HepG2 (cell line): ENCODE data around the gene GCNT2. TPM values are rescaled to one million over a fixed set of nuclear protein-coding genes. Genes with fewer than 3 reads are reported as not detected.
"Not testable (repeated sequence)": the region's sequence is repeated elsewhere in the genome, so short reads cannot be mapped to it uniquely, and the experiment has no call there.

Experiments used
- ATAC-seq: fragments of 200-7000 bp; cut with Tn5 transposase; 3 replicates; pipeline ENCODE4 v1.9.1; 2020; ENCODE audit warnings: mild to moderate bottlenecking, moderate library complexity
- BruUV-seq: library from RNA; stranded (reverse); fragments of 400-500 nt; replicated peaks from 2 replicates; lab custom pipeline; 2021; lab: Mats Ljungman, UMichigan
- CTCF ChIA-PET: fragments of 300-600 bp; formaldehyde crosslinking; extraction: SDS; loops from one replicate; lab custom pipeline; 2021; ENCODE audit warnings: low total read pairs, inconsistent platforms, low intra/inter-chr PET ratio; lab: Yijun Ruan, JAX
- POLR2A ChIA-PET: fragments of 350-600 bp; sonication (Branson Sonifier 250); formaldehyde crosslinking; loops from one replicate; lab custom pipeline; 2020; ENCODE audit warnings: antibody characterized with exemption, inconsistent platforms; lab: Yijun Ruan, JAX
- DNase-seq: peaks from one replicate; pipeline ENCODE4 v3.0.0-alpha.2; 2015; ENCODE audit warnings: low spot score
- FAIRE-seq: peaks from 3 replicates; lab custom pipeline; 2011; peaks lifted over from hg19 to GRCh38; lab: Jason Lieb, UNC
- H2AFZ ChIP-seq: one replicate; pipeline ENCODE4 v1.6.1; 2011; ENCODE audit warnings: low read length, inconsistent platforms
- H3K27ac ChIP-seq: fragments of 300-600 bp; 3 replicates; pipeline ENCODE4 v1.8.0; 2011; ENCODE audit warnings: mixed run types, mild to moderate bottlenecking, mixed read lengths, low read length, inconsistent platforms; ENCODE audit not compliant: insufficient read depth; ENCODE audit errors: extremely low read length
- H3K27me3 ChIP-seq, 2 experiments: fragments of 200-600 bp in 1 of 2; 2 replicates in 1 of 2; 3 replicates in 1 of 2; pipeline versions ENCODE4 v1.6.0 to v1.8.0; 2011; ENCODE audit warnings: low read length in 2 of 2, mild to moderate bottlenecking in 2 of 2, moderate library complexity in 2 of 2, inconsistent platforms in 1 of 2; ENCODE audit not compliant: insufficient read depth in 2 of 2, control insufficient read depth in 1 of 2
- H3K36me3 ChIP-seq, 2 experiments: fragments of 200-600 bp in 1 of 2; replicated peaks in 1 of 2; 2 replicates in 1 of 2; 3 replicates in 1 of 2; pipeline versions ENCODE4 v1.5.1 to v1.8.0; 2011; ENCODE audit warnings: low read length in 2 of 2, inconsistent platforms in 1 of 2; ENCODE audit not compliant: insufficient read depth in 2 of 2, control insufficient read depth in 1 of 2
- H3K4me1 ChIP-seq: 2 replicates; pipeline ENCODE4 v1.5.1; 2012; ENCODE audit warnings: low read length, inconsistent platforms; ENCODE audit not compliant: insufficient read depth
- H3K4me2 ChIP-seq: 2 replicates; pipeline ENCODE4 v1.6.0; 2011; ENCODE audit warnings: low read depth, low read length, inconsistent platforms
- H3K4me3 ChIP-seq, 3 experiments: fragments of 200-600 bp in 1 of 3; sonication (generic), shearing (Covaris generic) in 1 of 3; replicated peaks in 1 of 3; 2 replicates each; pipeline ENCODE4 v1.5.1; 2011 to 2016; ENCODE audit warnings: low read length in 3 of 3, inconsistent platforms in 2 of 3, low read depth in 2 of 3, mild to moderate bottlenecking in 2 of 3, control low read depth in 1 of 3, mixed read lengths in 1 of 3; ENCODE audit not compliant: insufficient read depth in 1 of 3
- H3K79me2 ChIP-seq: one replicate; pipeline ENCODE4 v1.6.1; 2011; ENCODE audit warnings: low read length, inconsistent platforms; ENCODE audit not compliant: insufficient read depth
- H3K9ac ChIP-seq: 2 replicates; pipeline ENCODE4 v1.6.0; 2011; ENCODE audit warnings: mild to moderate bottlenecking, low read depth, low read length, inconsistent platforms; ENCODE audit not compliant: insufficient read depth
- H3K9me3 ChIP-seq: 2 replicates; pipeline ENCODE4 v1.5.1; 2012; ENCODE audit warnings: mild to moderate bottlenecking, low read length
- H4K20me1 ChIP-seq: 2 replicates; pipeline ENCODE4 v1.6.0; 2011; ENCODE audit warnings: inconsistent platforms, mild to moderate bottlenecking, low read length, moderate library complexity; ENCODE audit not compliant: insufficient read depth
- CC2D1A ChIP-seq: sonication (generic); formaldehyde crosslinking; IDR thresholded peaks from 2 replicates; pipeline ENCODE4 v1.8.1; 2023; ENCODE audit warnings: mild to moderate bottlenecking, missing genetic modification reagents
- FOXK2 ChIP-seq: fragments of 450-650 bp; IDR thresholded peaks from 2 replicates; pipeline ENCODE4 v1.6.1; 2016
- GLI4 ChIP-seq: sonication (generic); formaldehyde crosslinking; IDR thresholded peaks from 2 replicates; pipeline ENCODE4 v1.5.1; 2020; ENCODE audit warnings: missing genetic modification reagents, mild to moderate bottlenecking, moderate library complexity, borderline replicate concordance
- PCBP1 ChIP-seq: fragments of 200-400 bp; formaldehyde crosslinking; IDR thresholded peaks from 2 replicates; pipeline ENCODE4 v1.6.1; 2017; ENCODE audit warnings: mild to moderate bottlenecking, low read depth, low read length, borderline replicate concordance
- SOX13 ChIP-seq, 3 experiments: fragments of 450-650 bp in 1 of 3; sonication (generic) in 1 of 3; formaldehyde crosslinking in 1 of 3; IDR thresholded peaks in 2 of 3; conservative IDR thresholded peaks in 1 of 3; 2 replicates each; pipeline versions ENCODE4 v1.5.0 to v1.6.1; 2016 to 2020; ENCODE audit warnings: antibody characterized with exemption in 1 of 3, mild to moderate bottlenecking in 1 of 3, missing compliant biosample characterization in 1 of 3, missing genetic modification reagents in 1 of 3, moderate library complexity in 1 of 3
- SOX5 ChIP-seq: IDR thresholded peaks from 2 replicates; pipeline ENCODE4 v1.6.1; 2016; ENCODE audit warnings: borderline replicate concordance
- SYNCRIP ChIP-seq: fragments of 200-400 bp; formaldehyde crosslinking; IDR thresholded peaks from 2 replicates; pipeline ENCODE4 v1.6.1; 2018; ENCODE audit warnings: mild to moderate bottlenecking, low read depth, low read length; ENCODE audit not compliant: insufficient read depth
- ZKSCAN1 ChIP-seq: fragments of 150-350 bp; IDR thresholded peaks from 2 replicates; pipeline ENCODE4 v1.6.1; 2014; ENCODE audit warnings: low read length
- ZNF160 ChIP-seq: sonication (generic); formaldehyde crosslinking; IDR thresholded peaks from 2 replicates; pipeline ENCODE4 v1.8.0; 2022; ENCODE audit warnings: mild to moderate bottlenecking, inconsistent platforms, missing genetic modification reagents
- ZNF263 ChIP-seq: sonication (generic); formaldehyde crosslinking; IDR thresholded peaks from 2 replicates; pipeline ENCODE4 v1.4.0; 2020; ENCODE audit warnings: missing genetic modification reagents
- WGBS: methylation state at CpG from one replicate; pipeline ENCODE4 v1.1.6; 2017; ENCODE audit warnings: low lambda C conversion rate; 5-methylcytosine and 5-hydroxymethylcytosine counted together
- in situ Hi-C: cut with HindIII; loops from 2 replicates; pipeline ENCODE4 v1.10.0; 2017; ENCODE audit warnings: low pct_unique_long_range_greater_than_20kb; ENCODE audit not compliant: extremely low pct_ligation_motif_present
- intact Hi-C: fragments of 100-400 bp; cut with micrococcal nuclease; formaldehyde crosslinking; loops from one replicate; pipeline ENCODE4 v1.10.0; 2022; ENCODE audit not compliant: unreplicated experiment
- polyA plus RNA-seq, 8 experiments: library from polyadenylated mRNA; depleted of rRNA in 3 of 8; stranded (reverse) in 7 of 8; unstranded in 1 of 8; fragments of >200 nt; fragmentation: Illumina TruSeq in 4 of 8; extraction: Trizol in 4 of 8; gene quantifications; 2 replicates each; pipeline versions ENCODE4 v1.2.1 to v1.2.3, GENCODE V29; 2011 to 2016; ENCODE audit warnings: low read depth in 4 of 8, missing spikeins in 1 of 8, mixed read lengths in 1 of 8; ENCODE audit not compliant: insufficient read depth in 1 of 8
- total RNA-seq, 5 experiments: library from RNA; depleted of rRNA; stranded (reverse); fragments of >200 nt; fragmentation: Illumina TruSeq; extraction: Trizol; gene quantifications; 2 replicates each; pipeline ENCODE4 v1.2.3, GENCODE V29; 2016; ENCODE audit warnings: low read depth in 1 of 5
- TF ChIP-seq, protein P1 (sequence below): sonication (generic); formaldehyde crosslinking; IDR thresholded peaks from 2 replicates; pipeline ENCODE4 v1.8.0; 2022; ENCODE audit warnings: mild to moderate bottlenecking, missing genetic modification reagents, moderate library complexity
- TF ChIP-seq, protein P2 (sequence below): sonication (generic); formaldehyde crosslinking; IDR thresholded peaks from 2 replicates; pipeline ENCODE4 v1.5.0; 2020; ENCODE audit warnings: missing genetic modification reagents
- TF ChIP-seq, protein P3 (sequence below): sonication (generic); formaldehyde crosslinking; IDR thresholded peaks from 2 replicates; pipeline ENCODE4 v1.8.0; 2022; ENCODE audit warnings: mild to moderate bottlenecking, missing genetic modification reagents, borderline replicate concordance
- TF ChIP-seq, protein P4 (sequence below): sonication (generic); formaldehyde crosslinking; IDR thresholded peaks from 2 replicates; pipeline ENCODE4 v1.8.0; 2022; ENCODE audit warnings: missing genetic modification reagents, mild to moderate bottlenecking, inconsistent platforms, borderline replicate concordance

GCNT2 gene
- total and polyA plus RNA-seq, 2 of the 13 experiments (the other 11 are each of a cell fraction or from before 2014, with no cell fraction given), result 11.8 to 31.9 TPM

DNA sequence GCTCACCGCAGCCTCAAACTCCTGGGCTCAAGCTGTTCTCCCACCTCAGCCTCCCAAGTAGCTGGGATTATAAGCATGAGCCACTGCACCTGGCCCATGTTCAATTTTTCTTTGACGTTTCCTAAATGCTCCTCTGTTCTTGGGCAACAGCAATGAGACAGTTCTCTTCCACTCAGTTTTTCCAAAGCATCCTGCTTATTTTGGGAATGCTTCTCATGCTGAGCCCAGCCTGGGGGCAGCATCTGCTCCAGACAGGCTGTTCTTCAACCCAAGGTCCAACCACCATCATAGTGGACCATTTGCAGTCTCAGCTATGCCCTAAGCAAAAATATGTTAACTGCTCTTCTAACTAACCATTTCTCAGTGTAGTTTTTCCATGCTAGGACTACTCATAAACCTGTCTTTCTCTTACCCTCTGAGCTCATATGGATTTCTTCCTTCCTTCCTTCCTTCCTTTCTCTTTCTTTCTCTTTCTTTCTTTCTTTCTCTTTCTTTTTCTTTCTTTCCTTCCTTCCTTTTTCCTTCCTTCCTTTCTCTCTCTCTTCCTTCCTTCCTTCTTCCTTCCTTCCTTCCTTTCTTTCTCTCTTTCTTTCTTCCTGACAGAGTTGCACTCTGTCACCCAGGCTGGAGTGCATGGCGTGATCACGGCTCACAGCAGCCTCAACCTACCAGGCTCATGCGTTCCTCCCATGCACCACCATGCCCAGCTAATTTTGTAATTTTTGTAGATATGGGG lies 48.4 kb downstream of the GCNT2 start:
- in situ Hi-C loops (no loop called here), intact Hi-C loops (loop anchor here (5.0 kb wide), 1 partner anchor 37 kb away; no protein-coding TSS in a partner anchor)
- ATAC-seq (no peak), FAIRE-seq (no peak), DNase-seq (no peak)
- Histone ChIP-seq H3K4me3 (no peak overlapping the region), H3K27ac (no peak overlapping the region), H3K9me3 (no peaks in the 10 kb centered on the region), H3K4me2 (no peak overlapping the region), H4K20me1 (no peaks in the 10 kb centered on the region), H3K36me3 (peaks cover 3% of the 10 kb centered on the region in 2 experiments; a peak in 3 of 5 replicates), H3K79me2 (no peaks in the 10 kb centered on the region), H3K27me3 (no peaks in the 10 kb centered on the region), H3K4me1 (peaks cover 19% of the 10 kb centered on the region), H3K9ac (no peak overlapping the region), H2AFZ (no peak overlapping the region)
- CTCF ChIA-PET, result no interaction called here
- POLR2A ChIA-PET, result no interaction called here
- BruUV-seq, result no TSS peak
- WGBS, result 97% methylated on average over 5 of the region's 5 CpGs
- TF ChIP-seq SOX5 (CRISPR knock-in tag) (no peak), GLI4 (no peak), ZNF160 (CRISPR knock-in tag) (no peak), FOXK2 (no peak), CC2D1A (CRISPR knock-in tag) (no peak), ZNF263 (CRISPR knock-in tag) (no peak), SOX13 (IDR thresholded peaks at IDR 0.05) (no peak), SOX13 (CRISPR knock-in tag; conservative IDR thresholded peaks at IDR 0.05 in 1 of 2, IDR thresholded peaks at IDR 0.05 in 1 of 2) (no peak), ZKSCAN1 (no peak), SYNCRIP (no peak), PCBP1 (no peak)
- TF ChIP-seq, protein P1, sequence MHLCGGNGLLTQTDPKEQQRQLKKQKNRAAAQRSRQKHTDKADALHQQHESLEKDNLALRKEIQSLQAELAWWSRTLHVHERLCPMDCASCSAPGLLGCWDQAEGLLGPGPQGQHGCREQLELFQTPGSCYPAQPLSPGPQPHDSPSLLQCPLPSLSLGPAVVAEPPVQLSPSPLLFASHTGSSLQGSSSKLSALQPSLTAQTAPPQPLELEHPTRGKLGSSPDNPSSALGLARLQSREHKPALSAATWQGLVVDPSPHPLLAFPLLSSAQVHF (CRISPR knock-in tag), result no peak
- TF ChIP-seq, protein P2, sequence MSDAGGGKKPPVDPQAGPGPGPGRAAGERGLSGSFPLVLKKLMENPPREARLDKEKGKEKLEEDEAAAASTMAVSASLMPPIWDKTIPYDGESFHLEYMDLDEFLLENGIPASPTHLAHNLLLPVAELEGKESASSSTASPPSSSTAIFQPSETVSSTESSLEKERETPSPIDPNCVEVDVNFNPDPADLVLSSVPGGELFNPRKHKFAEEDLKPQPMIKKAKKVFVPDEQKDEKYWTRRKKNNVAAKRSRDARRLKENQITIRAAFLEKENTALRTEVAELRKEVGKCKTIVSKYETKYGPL (CRISPR knock-in tag), result no peak
- TF ChIP-seq, protein P3, sequence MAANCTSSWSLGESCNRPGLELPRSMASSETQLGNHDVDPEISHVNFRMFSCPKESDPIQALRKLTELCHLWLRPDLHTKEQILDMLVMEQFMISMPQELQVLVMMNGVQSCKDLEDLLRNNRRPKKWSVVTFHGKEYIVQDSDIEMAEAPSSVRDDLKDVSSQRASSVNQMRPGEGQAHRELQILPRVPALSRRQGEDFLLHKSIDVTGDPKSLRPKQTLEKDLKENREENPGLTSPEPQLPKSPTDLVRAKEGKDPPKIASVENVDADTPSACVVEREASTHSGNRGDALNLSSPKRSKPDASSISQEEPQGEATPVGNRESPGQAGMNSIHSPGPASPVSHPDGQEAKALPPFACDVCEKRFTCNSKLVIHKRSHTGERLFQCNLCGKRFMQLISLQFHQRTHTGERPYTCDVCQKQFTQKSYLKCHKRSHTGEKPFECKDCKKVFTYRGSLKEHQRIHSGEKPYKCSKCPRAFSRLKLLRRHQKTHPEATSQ (CRISPR knock-in tag), result no peak
- TF ChIP-seq, protein P4, sequence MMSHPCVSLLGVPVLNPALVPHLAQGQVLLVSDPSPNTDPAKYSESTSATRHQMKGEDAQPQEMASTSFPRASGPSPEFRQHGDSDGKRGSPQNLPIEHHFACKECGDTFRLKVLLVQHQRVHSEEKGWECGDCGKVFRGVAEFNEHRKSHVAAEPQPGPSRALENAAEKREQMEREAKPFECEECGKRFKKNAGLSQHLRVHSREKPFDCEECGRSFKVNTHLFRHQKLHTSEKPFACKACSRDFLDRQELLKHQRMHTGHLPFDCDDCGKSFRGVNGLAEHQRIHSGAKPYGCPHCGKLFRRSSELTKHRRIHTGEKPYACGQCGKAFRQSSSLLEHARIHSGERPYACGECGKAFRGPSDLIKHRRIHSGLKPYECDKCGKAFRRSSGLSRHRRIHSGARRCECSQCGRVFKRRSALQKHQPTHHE (CRISPR knock-in tag), result no peak

DNA sequence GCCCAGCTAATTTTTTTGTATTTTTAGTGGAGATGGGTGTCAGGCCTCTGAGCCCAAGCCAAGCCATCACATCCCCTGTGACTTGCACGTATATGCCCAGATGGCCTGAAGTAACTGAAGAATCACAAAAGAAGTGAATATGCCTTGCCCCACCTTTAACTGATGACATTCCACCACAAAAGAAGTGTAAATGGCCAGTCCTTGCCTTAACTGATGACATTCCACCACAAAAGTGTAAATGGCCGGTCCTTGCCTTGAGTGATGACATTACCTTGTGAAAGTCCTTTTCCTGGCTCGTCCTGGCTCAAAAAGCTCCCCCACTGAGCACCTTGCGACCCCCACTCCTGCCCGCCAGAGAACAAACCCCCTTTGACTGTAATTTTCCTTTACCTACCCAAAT lies 54.4 kb downstream of the GCNT2 start:
- H3K36me3 ChIP-seq, in situ Hi-C loops, intact Hi-C loops, BruUV-seq, FAIRE-seq, H3K27ac ChIP-seq, H3K4me2 ChIP-seq, ATAC-seq, H3K27me3 ChIP-seq, H3K9ac ChIP-seq, H3K4me3 ChIP-seq, H3K9me3 ChIP-seq, H2AFZ ChIP-seq, H3K79me2 ChIP-seq, CTCF ChIA-PET, POLR2A ChIA-PET, H3K4me1 ChIP-seq, DNase-seq, H4K20me1 ChIP-seq: not testable (repeated sequence)
- 95% methylated on average over 5 of the region's 5 CpGs for WGBS
